Stimulated activated CD8-positive, alpha-beta memory T cell treated with anti-CD3 and anti-CD28 coated beads, Interleukin-15, amount 100 ng/mL, for 1 hour (primary cell): ENCODE data around the gene NHERF2.
"Not testable (repeated sequence)": the region's sequence is repeated elsewhere in the genome, so short reads cannot be mapped to it uniquely, and the experiment has no call there.

Source experiments
- DNase-seq: peaks from one replicate; pipeline ENCODE4 v3.0.0-alpha.2; 2020; ENCODE audit warnings: low read depth

The NHERF2 gene

GRCh38 chr16:2028146-2028545, 1.4 kb downstream of the NHERF2 start:
- no peak for DNase-seq

- DNase-seq, result no peak
Measured at GRCh38 chr16:2028620-2029220, 2.0 kb downstream of the NHERF2 start.

- no peak for DNase-seq
Measured at GRCh38 chr16:2029350-2029749, 2.6 kb downstream of the NHERF2 start.

GRCh38 chr16:2030036-2030435, 3.3 kb downstream of the NHERF2 start:
- no peak for DNase-seq

- no peak for DNase-seq
Measured at GRCh38 chr16:2031081-2031577, 4.4 kb downstream of the NHERF2 start.

GRCh38 chr16:2032285-2033056, 5.8 kb downstream of the NHERF2 start:
- no peak for DNase-seq

GRCh38 chr16:2033057-2033908, 6.6 kb downstream of the NHERF2 start:
- DNase-seq, result no peak

- not testable (repeated sequence) for DNase-seq
Measured at GRCh38 chr16:2033909-2034695, 7.4 kb downstream of the NHERF2 start.

GRCh38 chr16:2034696-2035430, 8.2 kb downstream of the NHERF2 start:
- DNase-seq, result no peak

- no peak for DNase-seq
Measured at GRCh38 chr16:2035431-2036199, 8.9 kb downstream of the NHERF2 start.

GRCh38 chr16:2036200-2036966, 9.7 kb downstream of the NHERF2 start:
- DNase-seq, result no peak

- no peak for DNase-seq
Measured at GRCh38 chr16:2037115-2037514, 10.4 kb downstream of the NHERF2 start.

- no peak for DNase-seq
Measured at GRCh38 chr16:2037647-2038381, 11.1 kb downstream of the NHERF2 start.

- DNase-seq, result no peak
Measured at GRCh38 chr16:2038382-2039231, 11.9 kb downstream of the NHERF2 start.

- no peak for DNase-seq
Measured at GRCh38 chr16:2039274-2040031, 12.8 kb downstream of the NHERF2 start.

- DNase-seq, result no peak
Measured at GRCh38 chr16:2040041-2040786, 13.5 kb downstream of the NHERF2 start.
